Activated T-cell treated with anti-CD3 and anti-CD28 coated beads for 24 hours (primary cell): ENCODE data around the gene TOP2A.

Experiments used
- DNase-seq: peaks from one replicate; pipeline ENCODE4 v3.0.0-alpha.2; 2020; ENCODE audit warnings: low read depth

Gene TOP2A

GRCh38 chr17:40345161-40345993 lies 72.3 kb downstream of the TOP2A start:
- DNase-seq = no peak

GRCh38 chr17:40344421-40345160 lies 73.1 kb downstream of the TOP2A start:
- DNase-seq = no peak

- no peak for DNase-seq
These were observed 74.2 kb downstream of the TOP2A start for GRCh38 chr17:40343219-40344119.

GRCh38 chr17:40342504-40343218 lies 75.0 kb downstream of the TOP2A start:
- no peak for DNase-seq

- DNase-seq = no peak
These were observed 75.7 kb downstream of the TOP2A start for GRCh38 chr17:40341808-40342503.

- peak; percentile 78 for DNase-seq
These were observed 76.6 kb downstream of the TOP2A start for GRCh38 chr17:40340880-40341807.

- no peak for DNase-seq
These were observed 77.4 kb downstream of the TOP2A start for GRCh38 chr17:40340327-40340726.

- no peak for DNase-seq
These were observed 78.6 kb downstream of the TOP2A start for GRCh38 chr17:40338941-40339649.
